Suprapubic skin (tissue), 4 donors: ENCODE data around the gene BRD9.

Experiments used
- CTCF ChIP-seq, 2 donors: fragments of 200-600 bp in 1 of 2; fragments of 450-650 bp in 1 of 2; sonication (generic) in 1 of 2; IDR thresholded peaks; one replicate each; pipeline ENCODE4 v1.5.1; 2016 to 2019; ENCODE audit warnings: antibody characterized with exemption in 2 of 2, mild to moderate bottlenecking in 1 of 2, moderate library complexity in 1 of 2
- POLR2A ChIP-seq, 2 donors: fragments of 450-650 bp; IDR thresholded peaks; one replicate each; pipeline ENCODE4 v1.6.1; 2017; ENCODE audit warnings: antibody characterized with exemption in 2 of 2, mild to moderate bottlenecking in 2 of 2, moderate library complexity in 2 of 2
- POLR2AphosphoS5 ChIP-seq, 3 donors: sonication (generic); formaldehyde crosslinking; IDR thresholded peaks; one replicate each; pipeline ENCODE4 v1.6.1; 2017; ENCODE audit warnings: antibody characterized with exemption in 3 of 3

GRCh38 chr5:931570-932145, 39.1 kb upstream of the BRD9 start:
- no peak for TF ChIP-seq CTCF (IDR thresholded peaks at IDR 0.05)
- TF ChIP-seq POLR2A (IDR thresholded peaks at IDR 0.05), result no peak
- no peak for TF ChIP-seq POLR2AphosphoS5 (IDR thresholded peaks at IDR 0.05)
